ENCODE results near the gene NTHL1. TPM values are rescaled to one million over a fixed set of nuclear protein-coding genes. Genes with fewer than 3 reads are reported as not detected.

The NTHL1 gene
- total and polyA plus RNA-seq, 2 donors (not counting 3 experiments of a cell fraction or from before 2014, with no cell fraction given) = 39.8 to 65.8 TPM

DNA sequence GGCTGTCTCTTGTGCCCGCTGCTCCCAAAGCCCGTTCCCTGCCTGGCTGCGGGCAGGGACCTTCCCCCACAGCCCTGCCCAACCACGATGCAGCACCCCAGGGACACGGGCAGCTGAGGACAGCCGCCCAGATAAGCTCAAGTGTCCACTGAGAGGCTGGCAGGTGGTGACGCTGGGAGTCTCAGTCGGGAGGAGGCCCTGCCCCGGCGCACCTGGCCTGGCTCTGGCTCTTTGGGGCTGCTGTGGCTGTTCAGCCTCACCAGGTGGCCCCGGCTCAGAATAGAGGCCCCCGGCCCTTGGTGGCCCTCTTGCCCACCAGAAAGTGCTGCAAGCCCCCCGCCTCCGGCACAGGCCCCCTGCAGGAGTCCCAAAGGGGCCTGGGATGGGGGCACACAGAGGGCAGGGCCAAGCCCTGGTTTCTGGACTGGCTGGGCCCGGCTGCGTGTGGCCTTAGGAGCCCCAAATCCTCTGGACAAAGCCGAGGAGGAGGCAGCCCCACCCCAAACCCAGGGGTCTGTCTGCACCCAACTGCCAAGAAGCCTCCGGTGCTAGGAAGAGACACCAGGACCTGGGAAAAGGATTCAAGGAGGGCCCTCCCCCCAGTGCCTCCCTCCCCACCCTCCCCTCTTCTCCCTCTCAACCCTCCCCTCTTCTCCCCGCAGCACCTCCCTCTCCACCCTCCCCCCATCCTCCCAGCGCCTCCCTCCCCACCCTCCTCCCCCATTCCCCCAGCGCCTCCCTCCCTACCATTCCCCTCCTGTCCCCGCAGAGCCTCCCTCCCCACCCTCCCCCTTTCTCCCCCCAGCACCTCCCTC is 5.3 kb downstream of the NTHL1 start:
- H3K9me3 ChIP-seq (replicated peaks; ENCODE audit: control insufficient read depth, insufficient read depth, low read length) = no peaks in the 10 kb centered on the region
- H3K9ac ChIP-seq (replicated peaks; ENCODE audit: extremely low read depth, insufficient read depth, low read length) = no peak overlapping the region
- H3K36me3 ChIP-seq (ENCODE audit: control insufficient read depth in 2 of 2, extremely low read depth in 1 of 2, insufficient read depth in 2 of 2, low read length in 2 of 2) = peaks cover 0 to 6% of the 10 kb centered on the region in 2 experiments
- H3K79me2 ChIP-seq (ENCODE audit: control insufficient read depth, insufficient read depth, low read length) = no peaks in the 10 kb centered on the region
- dilution Hi-C loops (cut with MboI; ENCODE audit: extremely low pct_ligation_motif_present, low sequenced_read_pairs) (loop anchor here (25.0 kb wide), 1 partner anchor 120 kb away; the partner anchor contains the start of gene TRAF7), intact Hi-C loops (cut with micrococcal nuclease) (no loop called here)
- no peak overlapping the region for H2AFZ ChIP-seq (ENCODE audit: low read depth, low read length)
- no peak overlapping the region for H3K27ac ChIP-seq (ENCODE audit: insufficient read depth, low read depth, low read length)
- TF ChIP-seq, protein P1, sequence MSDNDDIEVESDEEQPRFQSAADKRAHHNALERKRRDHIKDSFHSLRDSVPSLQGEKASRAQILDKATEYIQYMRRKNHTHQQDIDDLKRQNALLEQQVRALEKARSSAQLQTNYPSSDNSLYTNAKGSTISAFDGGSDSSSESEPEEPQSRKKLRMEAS (IDR thresholded peaks at IDR 0.05; ENCODE audit: insufficient read depth, insufficient read length) = no peak
- TF ChIP-seq EZH2 (IDR thresholded peaks at IDR 0.05; ENCODE audit: borderline replicate concordance, low read depth, low read length, severe bottlenecking) = no peak
- no peak for TF ChIP-seq JUN (IDR thresholded peaks at IDR 0.05; ENCODE audit: borderline replicate concordance, insufficient read depth, insufficient read length, low read depth)
- TF ChIP-seq, protein P2, sequence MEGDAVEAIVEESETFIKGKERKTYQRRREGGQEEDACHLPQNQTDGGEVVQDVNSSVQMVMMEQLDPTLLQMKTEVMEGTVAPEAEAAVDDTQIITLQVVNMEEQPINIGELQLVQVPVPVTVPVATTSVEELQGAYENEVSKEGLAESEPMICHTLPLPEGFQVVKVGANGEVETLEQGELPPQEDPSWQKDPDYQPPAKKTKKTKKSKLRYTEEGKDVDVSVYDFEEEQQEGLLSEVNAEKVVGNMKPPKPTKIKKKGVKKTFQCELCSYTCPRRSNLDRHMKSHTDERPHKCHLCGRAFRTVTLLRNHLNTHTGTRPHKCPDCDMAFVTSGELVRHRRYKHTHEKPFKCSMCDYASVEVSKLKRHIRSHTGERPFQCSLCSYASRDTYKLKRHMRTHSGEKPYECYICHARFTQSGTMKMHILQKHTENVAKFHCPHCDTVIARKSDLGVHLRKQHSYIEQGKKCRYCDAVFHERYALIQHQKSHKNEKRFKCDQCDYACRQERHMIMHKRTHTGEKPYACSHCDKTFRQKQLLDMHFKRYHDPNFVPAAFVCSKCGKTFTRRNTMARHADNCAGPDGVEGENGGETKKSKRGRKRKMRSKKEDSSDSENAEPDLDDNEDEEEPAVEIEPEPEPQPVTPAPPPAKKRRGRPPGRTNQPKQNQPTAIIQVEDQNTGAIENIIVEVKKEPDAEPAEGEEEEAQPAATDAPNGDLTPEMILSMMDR (IDR thresholded peaks at IDR 0.05; ENCODE audit: extremely low read depth in 1 of 2, insufficient read depth in 1 of 2, low read depth in 1 of 2, low read length in 2 of 2) = no peak
- TF ChIP-seq FOS (IDR thresholded peaks at IDR 0.05; ENCODE audit: borderline replicate concordance, insufficient read depth, low read length) = no peak
- TF ChIP-seq POLR2AphosphoS5 (IDR thresholded peaks at IDR 0.05; ENCODE audit: insufficient read depth, low read depth, low read length) = no peak
- TF ChIP-seq GATA2 (IDR thresholded peaks at IDR 0.05; ENCODE audit: insufficient read depth, insufficient read length, low read depth, low read length) = no peak
- TF ChIP-seq MYC (IDR thresholded peaks at IDR 0.05; ENCODE audit: low read depth, low read length) = no peak
- TF ChIP-seq POLR2A (IDR thresholded peaks at IDR 0.05; ENCODE audit: low read depth, low read length) = no peak
- peaks cover 27% of the 10 kb centered on the region for H3K4me1 ChIP-seq (ENCODE audit: control insufficient read depth, extremely low read depth, insufficient read depth, low read length)
- H3K4me3 ChIP-seq (replicated peaks in 1 of 3; ENCODE audit: insufficient read depth in 1 of 3, low read depth in 1 of 3, low read length in 3 of 3) = no peak overlapping the region
- FAIRE-seq (no peak), DNase-seq (ENCODE audit: low read depth, low spot score) (no peak)
- H3K9me1 ChIP-seq (replicated peaks; ENCODE audit: control insufficient read depth, extremely low read depth, insufficient read depth, low read length) = no peaks in the 10 kb centered on the region
- H3K4me2 ChIP-seq (ENCODE audit: insufficient read depth, low read length) = no peak overlapping the region
- POLR2A ChIA-PET = no interaction called here
- BruUV-seq (replicated peaks) = no TSS peak
- H3K27me3 ChIP-seq (ENCODE audit: control insufficient read depth in 2 of 2, insufficient read depth in 2 of 2, low read length in 2 of 2) = no peaks in the 10 kb centered on the region
- CTCF ChIA-PET = interaction anchor here (3.2 kb wide), 1 partner anchor 10 kb away, joined by 20 read pairs; no protein-coding TSS in a partner anchor
- H4K20me1 ChIP-seq (replicated peaks; ENCODE audit: control insufficient read depth, extremely low read depth, insufficient read depth, low read length) = no peaks in the 10 kb centered on the region

All from endothelial cell of umbilical vein (primary cell).